ENCODE results near the gene FRAT2. TPM values are rescaled to one million over a fixed set of nuclear protein-coding genes. Genes with fewer than 3 reads are reported as not detected.

Gene FRAT2
- total RNA-seq, 1 donor from 2014 or later: 10.9 TPM

GRCh38 chr10:97371696-97372095, 37.2 kb upstream of the FRAT2 start:
- Mint-ChIP-seq H3K4me1 (peaks cover 10% of the 10 kb centered on the region), H3K27ac (no peak overlapping the region), H3K36me3 (ENCODE audit: low read depth) (peaks cover 83% of the 10 kb centered on the region), H3K9me3 (no peaks in the 10 kb centered on the region), H3K4me3 (no peak overlapping the region), H3K27me3 (no peaks in the 10 kb centered on the region)
- TF ChIP-seq CTCF (IDR thresholded peaks at IDR 0.05): no peak
- ATAC-seq (ENCODE audit: low read depth): no peak
- POLR2A ChIA-PET: no interaction called here
- DNase-seq: no peak
- intact Hi-C loops (cut with micrococcal nuclease): no loop called here
- CTCF ChIA-PET: no interaction called here

- intact Hi-C loops (cut with micrococcal nuclease): loop anchor here (2.0 to 5.0 kb wide), 2 partner anchors 35 to 46 kb away; partner anchors contain the start of gene FRAT2
- no peaks in the 10 kb centered on the region for H3K9me3 Mint-ChIP-seq
- TF ChIP-seq CTCF (IDR thresholded peaks at IDR 0.05): no peak
- DNase-seq: no peak
- ChIA-PET CTCF (no interaction called here), POLR2A (no interaction called here)
- H3K27me3 Mint-ChIP-seq: no peaks in the 10 kb centered on the region
- peak overlapping the region; percentile 90 for H3K27ac Mint-ChIP-seq
- H3K4me1 Mint-ChIP-seq: peaks cover 36% of the 10 kb centered on the region
- no peak for ATAC-seq (ENCODE audit: low read depth)
- H3K36me3 Mint-ChIP-seq (ENCODE audit: low read depth): peaks cover 92% of the 10 kb centered on the region
- H3K4me3 Mint-ChIP-seq: no peak overlapping the region
Observed at GRCh38 chr10:97367126-97367649, 32.7 kb upstream of the FRAT2 start.

GRCh38 chr10:97366572-97366971, 32.0 kb upstream of the FRAT2 start:
- Mint-ChIP-seq H3K4me3 (no peak overlapping the region), H3K27ac (peak overlapping the region; percentile 90), H3K36me3 (ENCODE audit: low read depth) (peaks cover 86% of the 10 kb centered on the region), H3K4me1 (peaks cover 36% of the 10 kb centered on the region), H3K27me3 (no peaks in the 10 kb centered on the region), H3K9me3 (no peaks in the 10 kb centered on the region)
- ATAC-seq (ENCODE audit: low read depth) (no peak), DNase-seq (no peak)
- ChIA-PET CTCF (no interaction called here), POLR2A (interaction anchor here (0.9 to 1.5 kb wide), 2 partner anchors 32 to 34 kb away, joined by 3 to 6 read pairs; partner anchors contain the start of genes FRAT2 and RRP12)
- no peak for TF ChIP-seq CTCF (IDR thresholded peaks at IDR 0.05)
- intact Hi-C loops (cut with micrococcal nuclease): loop anchor here (2.0 to 5.0 kb wide), 2 partner anchors 34 to 46 kb away; partner anchors contain the start of gene FRAT2

- POLR2A ChIA-PET: interaction anchor here (0.6 to 1.5 kb wide), 5 partner anchors 31 to 84 kb away, joined by 3 to 6 read pairs (median 6); partner anchors contain the start of genes FRAT1, FRAT2 and RRP12
- no peaks in the 10 kb centered on the region for H3K9me3 Mint-ChIP-seq
- ATAC-seq (ENCODE audit: low read depth) (peak; percentile 85), DNase-seq (no peak)
- H3K4me3 Mint-ChIP-seq: peak overlapping the region; percentile 56
- peaks cover 36% of the 10 kb centered on the region for H3K4me1 Mint-ChIP-seq
- intact Hi-C loops (cut with micrococcal nuclease): loop anchor here (2.0 to 5.0 kb wide), 2 partner anchors 34 to 45 kb away; partner anchors contain the start of gene FRAT2
- no peak for TF ChIP-seq CTCF (IDR thresholded peaks at IDR 0.05)
- CTCF ChIA-PET: interaction anchor here (1.5 kb wide), 1 partner anchor 87 kb away, joined by 5 read pairs; no protein-coding TSS in a partner anchor
- H3K27me3 Mint-ChIP-seq: no peaks in the 10 kb centered on the region
- H3K27ac Mint-ChIP-seq: peak overlapping the region; percentile 90
- H3K36me3 Mint-ChIP-seq (ENCODE audit: low read depth): peaks cover 85% of the 10 kb centered on the region
Observed at GRCh38 chr10:97365761-97366351, 31.3 kb upstream of the FRAT2 start.

- no peak for DNase-seq
- CTCF ChIA-PET: no interaction called here
Observed at GRCh38 chr10:97363071-97363470, 28.5 kb upstream of the FRAT2 start.

More at GRCh38 chr10:97363071-97363470, 28.5 kb upstream of the FRAT2 start:
- Mint-ChIP-seq H3K27me3 (no peaks in the 10 kb centered on the region), H3K4me1 (peaks cover 36% of the 10 kb centered on the region), H3K4me3 (no peak overlapping the region), H3K36me3 (ENCODE audit: low read depth) (peaks cover 87% of the 10 kb centered on the region), H3K9me3 (no peaks in the 10 kb centered on the region), H3K27ac (no peak overlapping the region)
- POLR2A ChIA-PET: no interaction called here
- no peak for TF ChIP-seq CTCF (IDR thresholded peaks at IDR 0.05)
- no peak for ATAC-seq (ENCODE audit: low read depth)
- intact Hi-C loops (cut with micrococcal nuclease): loop anchor here (5.0 kb wide), 1 partner anchor 291 kb away; no protein-coding TSS in a partner anchor
